ENCODE data around the gene SLAMF6. TPM values are rescaled to one million over a fixed set of nuclear protein-coding genes. Genes with fewer than 3 reads are reported as not detected.
"Not testable (repeated sequence)": the region's sequence is repeated elsewhere in the genome, so short reads cannot be mapped to it uniquely, and the experiment has no call there.

SLAMF6 gene
- total RNA-seq, 4 donors from 2014 or later = 0.23 to 2.7 (median 1.1) TPM

GRCh38 chr1:160539990-160540858, 17.2 kb upstream of the SLAMF6 start:
- 59 to 61% methylated on average over 7 to 8 of the region's 8 CpGs for WGBS, 2 donors
- H3K4me3 ChIP-seq (ENCODE audit: low read depth, poor library complexity, severe bottlenecking) = no peak overlapping the region
- TF ChIP-seq CTCF (IDR thresholded peaks at IDR 0.05) (no peak), POLR2A (IDR thresholded peaks at IDR 0.05) (no peak)
- intact Hi-C loops (cut with DNase I; ENCODE audit: low total_unique reads) = no loop called here
- DNase-seq (ENCODE audit: low spot score in 2 of 2) = peak in 1 of 2 donors; percentile 18

DNA sequence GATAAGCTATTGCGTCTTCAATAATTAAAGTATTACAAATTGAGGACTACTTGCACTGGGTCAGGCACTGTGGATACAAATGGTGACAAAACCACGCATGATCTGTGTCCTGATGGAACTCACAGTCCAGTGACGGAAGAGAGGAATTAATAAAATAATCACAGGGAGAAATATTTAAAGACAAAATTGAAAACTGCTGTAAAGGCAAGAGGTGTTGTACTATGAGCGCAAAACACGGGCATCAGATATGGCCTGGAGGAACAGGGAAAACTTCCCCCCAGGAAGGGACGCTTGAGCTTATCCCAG, 16.6 kb upstream of the SLAMF6 start:
- WGBS, 2 donors = 76 to 87% methylated on average over 6 of the region's 6 CpGs
- TF ChIP-seq CTCF (IDR thresholded peaks at IDR 0.05) (no peak), POLR2A (IDR thresholded peaks at IDR 0.05) (no peak)
- H3K4me3 ChIP-seq (ENCODE audit: low read depth, poor library complexity, severe bottlenecking) = no peak overlapping the region
- no peak for DNase-seq (ENCODE audit: low spot score in 2 of 2)
- intact Hi-C loops (cut with DNase I; ENCODE audit: low total_unique reads) = no loop called here

GRCh38 chr1:160538985-160539651, 16.1 kb upstream of the SLAMF6 start:
- 63 to 73% methylated on average over 5 of the region's 5 CpGs for WGBS, 2 donors
- no peak overlapping the region for H3K4me3 ChIP-seq (ENCODE audit: low read depth, poor library complexity, severe bottlenecking)
- TF ChIP-seq CTCF (IDR thresholded peaks at IDR 0.05) (no peak), POLR2A (IDR thresholded peaks at IDR 0.05) (no peak)
- no peak for DNase-seq (ENCODE audit: low spot score in 2 of 2)
- intact Hi-C loops (cut with DNase I; ENCODE audit: low total_unique reads) = no loop called here

GRCh38 chr1:160537714-160538665, 14.9 kb upstream of the SLAMF6 start:
- DNase-seq (ENCODE audit: low spot score in 2 of 2) = no peak

DNA sequence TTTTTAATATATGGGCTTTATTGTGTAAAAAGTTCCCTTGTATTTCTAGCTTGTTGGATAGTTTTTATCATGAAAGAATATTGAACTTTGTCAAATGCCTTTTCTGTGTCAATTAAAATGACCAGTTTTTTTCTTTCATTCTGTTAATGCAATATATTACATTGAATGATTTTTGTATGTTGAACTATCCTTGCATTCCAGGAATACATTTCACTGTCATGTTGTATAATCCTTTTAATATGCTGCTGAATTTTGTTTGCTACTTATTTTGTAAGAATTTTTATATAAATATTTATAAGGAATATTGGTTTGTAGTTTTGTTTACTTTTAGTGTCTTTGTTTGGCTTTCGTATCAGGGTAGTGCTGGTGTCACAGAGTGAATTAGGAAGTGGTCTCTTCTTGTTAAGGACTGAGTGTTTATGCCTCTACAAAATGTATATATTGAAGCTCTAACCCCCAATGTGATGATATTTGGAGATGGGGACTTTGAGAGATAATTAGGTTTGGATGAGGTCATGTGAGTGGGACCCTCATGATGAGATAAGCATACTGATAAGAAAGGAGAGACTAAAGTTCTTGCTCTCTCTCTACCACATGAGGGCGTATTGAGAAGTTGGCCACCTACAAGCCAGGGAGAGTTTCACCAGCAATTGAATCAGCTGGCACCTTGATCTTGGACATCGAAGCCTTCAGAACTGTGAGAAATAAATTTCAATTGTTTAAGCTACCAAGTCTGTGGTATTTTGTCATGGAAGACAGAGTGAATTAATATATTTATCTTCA, 12.0 kb upstream of the SLAMF6 start:
- TF ChIP-seq POLR2A (IDR thresholded peaks at IDR 0.05) (no peak), CTCF (IDR thresholded peaks at IDR 0.05) (no peak)
- no peak for DNase-seq (ENCODE audit: low spot score in 2 of 2)
- intact Hi-C loops (cut with DNase I; ENCODE audit: low total_unique reads) = no loop called here
- no peak overlapping the region for H3K4me3 ChIP-seq (ENCODE audit: low read depth, poor library complexity, severe bottlenecking)
- 71 to 84% methylated on average over 3 of the region's 3 CpGs for WGBS, 2 donors

More at GRCh38 chr1:160537714-160538665, 14.9 kb upstream of the SLAMF6 start:
- no peak overlapping the region for H3K4me3 ChIP-seq (ENCODE audit: low read depth, poor library complexity, severe bottlenecking)
- intact Hi-C loops (cut with DNase I; ENCODE audit: low total_unique reads) = no loop called here
- TF ChIP-seq POLR2A (IDR thresholded peaks at IDR 0.05) = no peak
- 83 to 92% methylated on average over 8 of the region's 8 CpGs for WGBS, 2 donors

GRCh38 chr1:160532557-160532813, 9.4 kb upstream of the SLAMF6 start:
- intact Hi-C loops (cut with DNase I; ENCODE audit: low total_unique reads); H3K4me3 ChIP-seq (ENCODE audit: low read depth, poor library complexity, severe bottlenecking); DNase-seq (ENCODE audit: low spot score in 2 of 2): not testable (repeated sequence)
- 80 to 100% methylated on average over 1 of the region's 5 CpGs for WGBS, 2 donors

DNA sequence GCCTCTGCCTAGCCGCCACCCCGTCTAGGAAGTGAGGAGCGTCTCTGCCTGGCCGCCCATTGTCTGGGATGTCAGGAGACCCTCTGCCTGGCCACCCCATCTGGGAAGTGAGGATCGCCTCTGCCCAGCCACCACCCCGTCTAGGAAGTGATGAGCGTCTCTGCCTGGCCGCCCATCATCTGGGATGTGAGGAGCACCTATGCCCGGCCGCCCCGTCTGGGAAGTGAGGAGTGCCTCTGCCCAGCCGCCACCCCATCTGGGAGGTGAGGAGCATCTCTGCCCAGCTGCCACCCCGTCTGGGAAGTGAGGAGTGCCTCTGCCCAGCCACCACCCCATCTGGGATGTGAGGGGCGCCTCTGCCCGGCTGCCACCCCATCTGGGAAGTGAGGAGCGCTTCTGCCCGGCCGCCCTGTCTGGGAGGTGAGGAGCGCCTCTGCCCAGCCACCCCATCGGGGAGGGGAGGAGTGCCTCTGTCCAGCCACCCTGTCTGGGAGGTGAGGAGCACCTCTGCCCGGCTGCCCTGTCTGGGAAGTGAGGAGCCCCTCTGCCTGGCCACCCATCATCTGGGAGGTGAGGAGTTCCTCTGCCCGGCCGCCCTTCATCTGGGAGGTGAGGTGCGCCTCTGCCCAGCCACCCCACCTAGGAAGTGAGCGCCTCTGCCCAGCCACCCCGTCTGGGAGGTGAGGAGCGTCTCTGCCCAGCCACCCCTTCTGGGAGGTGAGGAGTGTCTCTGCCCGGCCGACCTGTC, 8.9 kb upstream of the SLAMF6 start:
- intact Hi-C loops (cut with DNase I; ENCODE audit: low total_unique reads); H3K4me3 ChIP-seq (ENCODE audit: low read depth, poor library complexity, severe bottlenecking); DNase-seq (ENCODE audit: low spot score in 2 of 2): not testable (repeated sequence)
- 83 to 91% methylated on average over 18 to 20 of the region's 29 CpGs for WGBS, 2 donors

DNA sequence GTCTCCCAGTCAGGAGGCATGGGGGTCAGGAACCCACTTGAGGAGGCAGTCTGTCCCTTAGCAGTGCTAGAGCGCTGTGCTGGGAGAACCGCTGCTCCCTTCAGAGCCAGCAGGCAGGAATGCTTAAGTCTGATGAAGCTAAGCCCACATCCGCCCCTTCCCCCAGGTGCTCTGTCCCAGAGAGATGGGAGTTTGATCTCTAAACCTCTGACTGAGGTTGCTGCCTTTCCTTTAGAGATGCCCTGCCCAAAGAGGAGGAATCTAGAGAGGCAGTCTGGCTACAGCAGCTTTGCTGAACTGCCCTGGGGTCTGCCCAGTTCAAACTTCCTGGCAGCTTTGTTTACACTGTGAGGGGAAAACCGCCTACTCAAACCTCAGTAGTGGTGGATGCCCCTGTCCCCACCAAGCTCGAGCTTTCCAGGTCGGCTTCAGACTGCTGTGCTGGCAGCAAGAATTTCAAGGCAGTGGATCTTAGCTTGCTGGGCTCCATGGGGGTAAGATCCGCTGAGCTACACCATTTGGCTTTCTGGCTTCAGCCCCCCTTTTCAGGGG, 6.4 kb upstream of the SLAMF6 start:
- DNase-seq (ENCODE audit: low spot score in 2 of 2); H3K4me3 ChIP-seq (ENCODE audit: low read depth, poor library complexity, severe bottlenecking); intact Hi-C loops (cut with DNase I; ENCODE audit: low total_unique reads): not testable (repeated sequence)
- WGBS, 2 donors = 79 to 81% methylated on average over 7 of the region's 7 CpGs

All from lower leg skin (tissue), 4 donors.